GM19467 (cell line): ENCODE data around the gene CD209.
"Not testable (repeated sequence)": the region's sequence is repeated elsewhere in the genome, so short reads cannot be mapped to it uniquely, and the experiment has no call there.

Experiments used
- ATAC-seq: cut with Tn5 transposase; IDR thresholded peaks from one replicate; pipeline ENCODE4 v1.9.1; 2021; ENCODE audit warnings: mild to moderate bottlenecking, moderate library complexity; ENCODE audit not compliant: unreplicated experiment

CD209 gene, protein sequence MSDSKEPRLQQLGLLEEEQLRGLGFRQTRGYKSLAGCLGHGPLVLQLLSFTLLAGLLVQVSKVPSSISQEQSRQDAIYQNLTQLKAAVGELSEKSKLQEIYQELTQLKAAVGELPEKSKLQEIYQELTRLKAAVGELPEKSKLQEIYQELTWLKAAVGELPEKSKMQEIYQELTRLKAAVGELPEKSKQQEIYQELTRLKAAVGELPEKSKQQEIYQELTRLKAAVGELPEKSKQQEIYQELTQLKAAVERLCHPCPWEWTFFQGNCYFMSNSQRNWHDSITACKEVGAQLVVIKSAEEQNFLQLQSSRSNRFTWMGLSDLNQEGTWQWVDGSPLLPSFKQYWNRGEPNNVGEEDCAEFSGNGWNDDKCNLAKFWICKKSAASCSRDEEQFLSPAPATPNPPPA

GRCh38 chr19:7746903-7747884, at the start of gene CD209:
Gene CD209, minus strand, starts transcription at chr19:7747534. Its CDS starts 23 bp downstream, at chr19:7747511.
- ATAC-seq = no peak

DNA sequence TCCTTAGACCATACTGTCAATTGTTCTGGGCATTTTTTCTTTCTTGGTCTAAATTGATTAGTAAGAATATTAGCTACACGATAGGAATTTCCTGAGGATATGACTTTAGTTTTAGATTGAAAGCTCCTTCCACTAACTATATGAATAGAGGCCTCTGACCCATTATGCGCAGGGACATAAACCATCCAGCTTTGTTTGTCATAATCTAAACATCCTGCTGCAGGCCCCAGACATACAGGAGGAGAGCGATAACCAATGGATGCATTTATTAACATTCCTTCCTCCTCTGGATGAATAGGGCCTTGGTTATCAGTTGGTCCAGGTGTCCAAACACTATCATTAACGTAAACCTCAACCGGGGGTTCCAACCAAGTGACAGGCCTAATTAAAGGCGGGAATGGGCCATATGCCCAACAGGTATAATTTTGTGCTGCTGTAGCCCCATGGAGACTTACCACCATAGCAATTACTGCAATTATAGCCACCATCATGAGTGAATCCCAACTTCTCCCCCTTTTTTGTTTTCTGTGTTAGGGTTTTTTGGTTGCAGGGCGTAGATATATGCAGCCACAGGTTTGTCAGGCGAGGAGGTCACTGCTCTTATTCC, 48.3 kb upstream of the CD209 start:
- no peak for ATAC-seq

GRCh38 chr19:7793493-7793892, 46.2 kb upstream of the CD209 start:
- no peak for ATAC-seq

DNA sequence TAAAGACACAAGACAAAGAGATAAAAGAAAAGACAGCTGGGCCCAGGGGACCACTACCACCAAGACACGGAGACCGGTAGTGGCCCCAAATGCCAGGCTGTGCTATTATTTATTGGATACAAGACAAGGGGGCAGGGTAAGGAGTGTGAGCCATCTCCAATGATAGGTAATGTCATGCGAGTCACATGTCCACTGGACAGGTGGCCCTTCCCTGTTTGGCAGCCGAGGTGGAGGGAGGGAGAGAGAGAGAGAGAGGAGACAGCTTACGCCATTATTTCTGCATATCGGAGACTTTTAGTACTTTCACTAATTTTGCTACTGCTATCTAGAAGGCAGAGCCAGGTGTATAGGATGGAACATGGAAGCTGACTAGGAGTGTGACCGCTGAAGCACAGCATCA, 45.4 kb upstream of the CD209 start:
- ATAC-seq = not testable (repeated sequence)

DNA sequence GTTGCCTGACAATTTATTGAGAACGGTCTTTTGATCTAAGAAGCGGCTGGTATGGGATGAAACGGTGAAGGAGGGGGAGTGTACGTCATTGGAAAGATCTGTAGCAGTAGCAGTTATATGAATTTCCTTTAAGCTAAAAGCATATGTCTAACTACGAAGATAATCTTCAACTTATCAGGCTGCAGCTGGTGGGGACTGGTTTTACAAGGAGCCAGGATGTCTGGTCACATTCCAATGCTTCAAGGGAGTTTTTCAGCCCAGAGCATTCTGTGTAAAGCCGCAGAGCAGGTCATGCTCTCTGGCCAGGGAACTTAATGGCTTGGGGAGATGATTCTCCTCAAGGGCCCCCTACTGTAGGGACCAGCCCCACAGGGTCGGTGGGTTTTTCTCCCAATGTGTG, 44.9 kb upstream of the CD209 start:
- ATAC-seq = no peak

GRCh38 chr19:7790416-7790815, 43.1 kb upstream of the CD209 start:
- ATAC-seq = no peak

- ATAC-seq = no peak
Observed at GRCh38 chr19:7789447-7789846, 42.1 kb upstream of the CD209 start.

DNA sequence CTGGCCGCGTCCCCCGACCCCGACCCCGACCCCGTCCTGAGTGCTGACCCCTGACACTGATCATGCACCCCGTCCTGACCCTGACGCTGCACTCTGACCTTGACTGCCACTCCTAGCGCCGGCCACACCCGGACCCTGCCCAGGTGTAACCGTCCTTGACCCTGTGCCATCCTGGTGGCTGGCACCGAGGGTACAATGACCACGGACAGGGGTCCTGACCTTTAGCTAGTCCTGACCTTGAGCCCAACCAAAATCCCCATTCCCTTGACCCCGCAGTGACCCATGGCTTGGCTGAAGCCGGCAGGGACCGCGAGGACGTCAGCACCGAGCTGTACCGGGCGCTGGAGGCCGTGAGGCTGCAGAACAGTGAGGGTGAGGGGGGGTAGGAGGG, 41.6 kb upstream of the CD209 start:
- no peak for ATAC-seq

DNA sequence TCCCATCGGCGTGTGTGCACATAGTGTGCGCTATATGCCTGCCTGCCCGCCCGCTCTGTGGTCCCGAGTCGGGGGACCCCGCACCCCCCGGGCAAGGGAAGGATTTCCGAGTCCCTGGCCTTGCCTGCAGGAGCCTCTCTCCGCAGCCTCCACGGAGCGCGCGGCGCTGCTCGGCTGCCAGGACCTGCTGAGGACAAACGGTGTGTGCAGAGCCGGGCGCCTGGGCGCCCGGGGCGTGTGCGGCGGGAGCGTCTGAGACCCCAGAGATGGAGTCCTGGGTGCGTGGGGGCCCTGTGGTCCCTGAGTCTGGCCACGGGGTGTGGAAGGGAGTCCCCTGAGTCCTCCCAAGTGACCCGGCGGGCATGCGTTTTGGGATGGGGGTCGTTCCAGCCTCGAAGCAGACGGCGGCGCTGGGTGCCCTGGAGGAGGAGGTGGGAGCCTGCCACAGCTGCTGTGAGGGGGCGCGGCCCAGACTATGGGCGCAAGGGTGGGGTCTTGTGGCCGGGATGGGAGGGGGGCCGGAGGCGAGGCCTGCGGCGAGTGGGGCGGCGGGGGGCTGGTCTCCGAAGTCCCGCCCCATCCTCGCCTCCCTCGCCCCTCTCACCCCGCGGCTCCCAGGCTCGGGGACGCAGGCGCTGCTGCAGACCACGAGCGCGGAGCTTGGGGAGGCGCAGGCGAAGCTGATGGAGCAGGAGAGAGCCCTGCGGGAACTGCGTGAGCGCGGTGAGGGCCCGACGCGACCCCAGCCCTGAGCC, 41.0 kb upstream of the CD209 start:
- ATAC-seq = no peak

DNA sequence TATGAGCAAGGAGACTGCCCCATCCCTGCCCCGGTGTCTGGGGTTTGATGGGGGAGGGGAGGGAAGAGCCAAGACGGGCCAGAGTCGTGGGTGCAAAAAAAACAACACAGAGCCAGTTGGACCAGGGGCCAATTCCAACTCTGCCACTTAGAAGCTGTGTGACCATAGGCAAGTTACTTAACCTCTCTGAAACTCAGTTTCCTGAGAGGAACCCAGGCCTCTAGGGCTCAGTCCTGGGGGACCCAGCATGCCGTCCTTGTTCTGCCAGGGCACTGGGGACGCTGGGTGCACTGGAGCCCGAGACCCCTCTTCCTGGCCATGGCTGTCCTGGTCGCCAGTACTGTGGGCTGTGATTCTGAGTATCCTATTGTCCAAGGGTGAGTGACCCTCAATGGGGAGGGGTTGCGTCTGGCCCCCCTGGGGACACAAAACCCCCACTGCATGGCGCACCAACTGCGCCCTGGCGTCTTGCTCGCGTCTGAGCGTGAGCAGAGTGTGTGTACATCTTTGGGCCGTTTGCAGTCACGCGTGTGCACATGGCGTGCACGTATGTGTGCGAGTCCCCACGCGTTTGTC, 40.4 kb upstream of the CD209 start:
- ATAC-seq = no peak

- no peak for ATAC-seq
Observed at GRCh38 chr19:7787141-7787540, 39.8 kb upstream of the CD209 start.

DNA sequence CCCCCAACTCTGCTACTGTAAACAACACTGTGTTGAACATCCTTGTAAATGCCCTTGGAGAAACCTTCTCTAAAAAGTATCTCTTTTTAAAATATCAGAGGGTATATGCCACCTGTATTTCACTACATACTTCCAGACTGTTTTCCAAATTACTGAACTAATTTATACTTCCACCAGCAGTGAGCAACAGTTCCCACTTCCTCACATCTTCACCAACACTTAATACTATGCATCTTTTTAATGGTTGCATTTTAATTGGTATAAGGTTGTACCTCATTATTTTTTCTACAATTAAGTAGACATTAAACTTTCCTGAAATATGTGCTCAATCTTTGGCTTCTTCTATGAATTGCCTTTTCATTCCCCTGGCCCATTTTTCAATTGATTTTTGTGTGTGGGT, 37.5 kb upstream of the CD209 start:
- no peak for ATAC-seq

GRCh38 chr19:7783991-7784423, 36.7 kb upstream of the CD209 start:
- no peak for ATAC-seq

GRCh38 chr19:7781157-7781556, 33.8 kb upstream of the CD209 start:
- ATAC-seq = no peak

GRCh38 chr19:7779631-7780486, 32.5 kb upstream of the CD209 start:
- ATAC-seq = no peak

DNA sequence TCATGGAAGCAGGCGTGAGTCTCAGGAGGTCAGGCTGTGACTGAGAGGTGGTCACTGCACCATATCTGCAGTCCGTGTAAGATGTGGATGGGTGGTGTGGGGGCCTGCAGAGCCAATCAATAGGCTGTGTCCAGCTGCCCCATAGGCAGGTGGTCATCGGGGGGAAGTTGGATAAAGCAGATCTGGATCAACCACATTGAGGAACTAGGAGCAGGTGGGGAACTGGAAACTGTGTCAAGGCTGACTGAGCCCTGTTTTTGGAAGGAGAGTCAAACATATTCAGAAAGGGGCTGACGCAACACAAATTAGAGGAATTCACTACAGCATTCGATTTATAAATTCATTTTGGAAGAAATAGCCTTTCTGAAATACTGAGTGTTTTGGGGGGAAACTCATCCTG, 30.7 kb upstream of the CD209 start:
- no peak for ATAC-seq

GRCh38 chr19:7775761-7776160, 28.4 kb upstream of the CD209 start:
- ATAC-seq = no peak

DNA sequence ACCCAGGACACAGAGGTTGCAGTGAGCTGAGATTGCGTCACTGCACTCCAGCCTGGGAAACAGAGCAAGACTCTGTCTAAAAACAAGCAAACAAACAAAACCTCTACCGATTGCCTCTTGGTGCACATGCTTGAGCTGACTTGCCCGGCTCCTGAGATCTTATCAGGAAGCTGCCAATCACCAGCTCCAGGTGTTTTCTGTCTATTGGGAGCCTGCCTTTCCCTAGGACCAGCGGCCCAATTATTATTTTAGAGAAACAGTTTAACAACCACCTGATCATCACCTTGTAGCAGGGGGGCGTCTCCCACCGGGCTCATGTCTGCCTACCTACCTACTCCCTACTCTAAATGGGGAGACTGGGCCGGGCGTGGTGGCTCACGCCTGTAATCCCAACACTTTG, 26.5 kb upstream of the CD209 start:
- no peak for ATAC-seq

GRCh38 chr19:7772752-7773291, 25.5 kb upstream of the CD209 start:
- no peak for ATAC-seq
